ENCODE results near the gene RIMS4.

DNA sequence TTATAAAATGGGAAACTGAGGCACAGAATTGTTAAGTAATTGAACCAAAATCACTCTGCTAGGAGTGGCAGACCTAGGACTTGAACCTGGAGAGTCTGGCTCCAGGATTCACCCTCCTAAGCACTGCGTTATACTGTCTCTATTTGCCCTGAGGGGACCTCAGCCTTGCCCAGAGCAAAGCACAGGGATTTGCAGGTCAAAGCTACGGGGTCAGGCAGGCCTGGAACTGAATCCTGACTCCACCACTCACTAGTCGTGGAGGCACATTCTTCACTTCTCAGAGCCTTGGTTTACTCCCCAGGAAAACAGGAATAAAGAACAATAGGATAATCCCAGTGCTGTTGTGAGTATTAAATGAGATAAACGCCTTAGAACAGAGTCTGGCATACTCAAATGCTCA, 45.3 kb downstream of the RIMS4 start:
- no peak for TF ChIP-seq CTCF (IDR thresholded peaks at IDR 0.05; ENCODE audit: low read depth, low read length)
- TF ChIP-seq EZH2phosphoT487 (IDR thresholded peaks at IDR 0.05; ENCODE audit: low read depth), result no peak

All from OCI-LY3 (cell line).